Thyroid gland (tissue), 4 donors: ENCODE results near the gene TMEM145. TPM values are rescaled to one million over a fixed set of nuclear protein-coding genes. Genes with fewer than 3 reads are reported as not detected.
A peak's percentile ranks its signal among the peaks of the same experiment; 100 is the strongest.

Experiments
- DNase-seq, 2 donors: peaks; one replicate each; pipeline ENCODE4 v3.0.0-alpha.2; 2019
- H3K27ac ChIP-seq, 3 donors: fragments of 200-600 bp; sonication (generic); 1 replicate in 2 of 3; 2 replicates in 1 of 3; pipeline ENCODE4 v1.5.1; 2016 to 2019; ENCODE audit warnings: mild to moderate bottlenecking in 1 of 3, moderate library complexity in 1 of 3
- H3K27me3 ChIP-seq: fragments of 200-600 bp; sonication (generic); one replicate; pipeline ENCODE4 v1.5.1; 2019
- H3K36me3 ChIP-seq, 2 donors: fragments of 200-600 bp; sonication (generic); one replicate each; pipeline ENCODE4 v1.5.1; 2016 to 2019
- H3K4me1 ChIP-seq, 2 donors: fragments of 200-600 bp; sonication (generic); one replicate each; pipeline ENCODE4 v1.5.1; 2017 to 2019
- H3K4me3 ChIP-seq, 3 donors: fragments of 200-600 bp; sonication (generic); replicated peaks in 1 of 3; 1 replicate in 2 of 3; 2 replicates in 1 of 3; pipeline ENCODE4 v1.5.1; 2016; ENCODE audit warnings: mild to moderate bottlenecking in 1 of 3
- H3K9me3 ChIP-seq: fragments of 200-600 bp; sonication (generic); one replicate; pipeline ENCODE4 v1.5.1; 2017
- CTCF ChIP-seq, 6 experiments: fragments of 200-600 bp in 3 of 6; fragments of 450-650 bp in 3 of 6; sonication (generic) in 3 of 6; IDR thresholded peaks; one replicate each; pipeline ENCODE4 v1.5.1; 2016 to 2019; ENCODE audit warnings: antibody characterized with exemption in 6 of 6, mild to moderate bottlenecking in 2 of 6, inconsistent platforms in 1 of 6, moderate library complexity in 1 of 6
- POLR2A ChIP-seq, 2 donors: fragments of 450-650 bp; IDR thresholded peaks; one replicate each; pipeline ENCODE4 v1.6.1; 2017; ENCODE audit warnings: antibody characterized with exemption in 2 of 2, mild to moderate bottlenecking in 2 of 2, moderate library complexity in 1 of 2
- WGBS, 2 donors: methylation state at CpG; one replicate each; pipeline ENCODE4 v1.1.5; 2017; 5-methylcytosine and 5-hydroxymethylcytosine counted together
- intact Hi-C: fragments of 100-400 bp; cut with DNase I; formaldehyde crosslinking; loops from one replicate; pipeline ENCODE4 v1.15.1; 2023
- total RNA-seq, 4 donors: library from RNA; depleted of rRNA; stranded (reverse); fragments of >200 nt; gene quantifications; one replicate each; pipeline ENCODE4 v1.2.3, GENCODE V29; 2016

TMEM145 gene
- total RNA-seq, 4 donors from 2014 or later, result 2.8 TPM; not detected in 3

GRCh38 chr19:42323852-42324654 is 10.9 kb downstream of the TMEM145 start:
- H3K4me3 ChIP-seq, result peak overlapping the region in 1 of 3 donors; percentile 10
- DNase-seq, result peak in 1 of 2 donors; percentile 10
- intact Hi-C loops, result loop anchor here (5.0 kb wide), 1 partner anchor 192 kb away; the partner anchor contains the start of gene POU2F2

DNA sequence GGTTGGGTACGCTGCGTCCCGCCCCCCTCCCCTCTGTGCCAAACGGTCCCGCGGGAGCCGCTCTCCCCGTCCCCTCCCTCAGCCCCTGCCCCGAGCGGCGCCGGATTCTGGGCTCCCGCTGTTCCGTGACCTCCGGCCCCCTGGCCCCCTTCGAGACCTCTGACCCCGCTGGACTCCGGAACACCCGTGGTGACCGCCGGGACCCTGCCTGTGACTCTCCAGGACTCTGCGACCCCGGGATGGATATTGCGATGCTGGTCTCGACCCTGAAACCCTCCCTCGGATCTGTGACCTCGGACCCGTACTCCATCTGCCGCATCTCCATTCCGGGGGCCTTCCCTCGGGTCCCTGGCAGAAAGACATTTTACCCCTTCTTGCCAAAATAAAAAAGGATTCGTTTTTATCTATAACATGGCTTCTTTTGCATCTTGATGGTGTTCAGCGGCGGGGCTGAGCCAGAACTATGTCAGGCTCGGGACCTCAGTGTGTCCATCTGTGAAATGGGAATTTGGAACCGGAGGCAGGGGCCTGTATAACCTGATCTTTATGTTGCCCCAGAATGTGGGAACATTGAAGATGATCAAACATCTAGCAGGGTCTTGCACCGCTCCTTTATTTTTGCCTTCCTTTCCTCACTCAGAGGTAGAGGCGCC is 11.7 kb downstream of the TMEM145 start:
- intact Hi-C loops, result loop anchor here (5.0 kb wide), 1 partner anchor 192 kb away; the partner anchor contains the start of gene POU2F2
- DNase-seq, result peak in 1 of 2 donors; percentile 4
- TF ChIP-seq POLR2A (IDR thresholded peaks at IDR 0.05) (no peak), CTCF (IDR thresholded peaks at IDR 0.05) (peak in 2 of 6 experiments; percentile 83 to 88)

More at GRCh38 chr19:42323852-42324654, 10.9 kb downstream of the TMEM145 start:
- WGBS, 2 donors, result 0 to 10% methylated on average over 2 to 4 of the region's 92 CpGs
- peaks cover 13% of the 10 kb centered on the region for H3K27me3 ChIP-seq
- no peak overlapping the region for H3K27ac ChIP-seq
- H3K4me1 ChIP-seq, result peaks cover 25 to 33% of the 10 kb centered on the region in 2 donors
- TF ChIP-seq CTCF (IDR thresholded peaks at IDR 0.05) (no peak), POLR2A (IDR thresholded peaks at IDR 0.05) (no peak)
- H3K36me3 ChIP-seq, result no peaks in the 10 kb centered on the region
- no peaks in the 10 kb centered on the region for H3K9me3 ChIP-seq

GRCh38 chr19:42325308-42325895 is 12.3 kb downstream of the TMEM145 start, which contains the start of gene MEGF8:
Gene MEGF8, plus strand, starts transcription at chr19:42325635. Its CDS starts 609 bp downstream, at chr19:42326244.
- 0% methylated on average over 12 to 16 of the region's 45 CpGs for WGBS, 2 donors
- Histone ChIP-seq H3K27me3 (peaks cover 13% of the 10 kb centered on the region), H3K27ac (peak within 1 kb of the TSS in 2 of 3 donors; percentile 43 to 49), H3K36me3 (no peaks in the 10 kb centered on the region), H3K4me3 (peak within 1 kb of the TSS; percentile 76 to 89 (median 83)), H3K9me3 (no peaks in the 10 kb centered on the region), H3K4me1 (peaks cover 25 to 33% of the 10 kb centered on the region in 2 donors)
- peak; percentile 97 to 98 for DNase-seq
- intact Hi-C loops, result no loop called here
- TF ChIP-seq POLR2A (IDR thresholded peaks at IDR 0.05) (peak in 1 of 2 donors; percentile 69), CTCF (IDR thresholded peaks at IDR 0.05) (peak in 4 of 6 experiments; percentile 47 to 89 (median 87))

More for the DNA sequence above, 11.7 kb downstream of the TMEM145 start:
- Histone ChIP-seq H3K9me3 (no peaks in the 10 kb centered on the region), H3K4me3 (peak overlapping the region in 1 of 3 donors; percentile 10), H3K27me3 (peaks cover 13% of the 10 kb centered on the region), H3K36me3 (no peaks in the 10 kb centered on the region), H3K4me1 (peaks cover 25 to 33% of the 10 kb centered on the region in 2 donors), H3K27ac (no peak overlapping the region)
- 3 to 4% methylated on average over 20 to 23 of the region's 38 CpGs for WGBS, 2 donors

DNA sequence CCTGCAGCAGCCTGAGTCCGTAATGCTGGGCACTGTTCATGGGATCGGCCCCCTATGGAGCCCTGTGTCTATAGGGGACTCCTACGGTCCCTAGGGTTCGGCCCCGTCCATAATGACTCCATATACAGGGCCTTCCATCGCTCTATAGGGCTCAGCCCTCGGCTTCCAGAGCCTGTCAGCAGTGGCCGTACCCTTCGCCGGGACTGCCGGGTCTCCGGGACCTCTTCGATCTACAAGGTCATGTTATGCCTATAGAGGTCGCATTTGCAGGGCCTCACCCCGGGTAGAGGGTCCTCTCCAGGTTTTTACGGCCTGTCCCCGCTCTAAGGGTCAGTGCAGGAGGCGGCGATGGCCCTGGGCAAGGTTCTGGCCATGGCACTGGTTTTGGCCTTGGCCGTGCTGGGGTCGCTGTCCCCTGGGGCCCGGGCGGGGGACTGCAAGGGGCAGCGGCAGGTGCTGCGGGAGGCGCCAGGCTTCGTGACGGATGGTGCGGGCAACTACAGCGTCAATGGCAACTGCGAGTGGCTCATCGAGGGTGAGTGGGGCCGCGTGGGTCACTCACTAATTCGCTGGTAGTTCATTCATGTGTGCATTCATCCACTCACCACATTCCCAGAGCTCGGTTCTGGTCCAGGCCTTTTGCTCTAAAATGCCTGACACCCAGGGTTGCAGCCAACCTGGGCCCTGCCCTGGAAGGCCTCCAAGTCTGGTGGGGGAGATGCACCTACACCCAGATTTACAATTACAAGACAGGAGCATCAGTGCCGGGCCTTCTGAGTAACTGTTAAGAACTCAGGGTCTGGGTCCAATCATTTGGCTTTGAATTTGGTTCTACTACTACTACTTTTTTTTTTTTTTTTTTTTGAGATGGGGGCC is 13.0 kb downstream of the TMEM145 start:
- Histone ChIP-seq H3K4me3 (peak overlapping the region; percentile 76 to 89 (median 83)), H3K9me3 (no peaks in the 10 kb centered on the region), H3K27ac (peak overlapping the region in 2 of 3 donors; percentile 43 to 49), H3K27me3 (peaks cover 13% of the 10 kb centered on the region), H3K4me1 (peaks cover 25 to 33% of the 10 kb centered on the region in 2 donors), H3K36me3 (no peaks in the 10 kb centered on the region)
- TF ChIP-seq POLR2A (IDR thresholded peaks at IDR 0.05) (no peak), CTCF (IDR thresholded peaks at IDR 0.05) (no peak)
- 7 to 39% methylated on average over 2 to 19 of the region's 37 CpGs for WGBS, 2 donors
- DNase-seq, result peak; percentile 10 to 12
- intact Hi-C loops, result no loop called here
